ENCODE data around the gene CD8A. TPM values are rescaled to one million over a fixed set of nuclear protein-coding genes. Genes with fewer than 3 reads are reported as not detected.

Gene CD8A
- total RNA-seq, 1 donor from 2014 or later: under 0.01 TPM

DNA sequence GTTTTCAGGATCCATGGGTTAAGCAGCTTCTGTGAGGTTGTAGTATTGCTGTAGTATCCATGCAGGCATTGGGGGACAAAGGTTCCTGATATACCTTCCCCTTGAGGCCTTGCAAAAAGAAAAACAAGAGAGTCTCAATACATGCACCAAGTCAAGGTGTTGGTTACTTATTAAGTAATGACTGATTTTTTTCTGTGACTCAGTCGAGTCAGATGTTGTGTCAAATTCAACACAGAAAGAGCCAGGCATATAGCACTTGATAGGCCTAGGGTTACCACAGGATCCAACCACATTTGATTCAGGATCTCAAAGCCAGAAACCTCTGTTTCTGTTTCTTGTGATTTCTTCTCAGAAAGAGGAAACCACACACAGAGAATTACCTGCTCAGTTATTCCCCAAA lies 24.9 kb upstream of the CD8A start:
- TF ChIP-seq, protein P1, sequence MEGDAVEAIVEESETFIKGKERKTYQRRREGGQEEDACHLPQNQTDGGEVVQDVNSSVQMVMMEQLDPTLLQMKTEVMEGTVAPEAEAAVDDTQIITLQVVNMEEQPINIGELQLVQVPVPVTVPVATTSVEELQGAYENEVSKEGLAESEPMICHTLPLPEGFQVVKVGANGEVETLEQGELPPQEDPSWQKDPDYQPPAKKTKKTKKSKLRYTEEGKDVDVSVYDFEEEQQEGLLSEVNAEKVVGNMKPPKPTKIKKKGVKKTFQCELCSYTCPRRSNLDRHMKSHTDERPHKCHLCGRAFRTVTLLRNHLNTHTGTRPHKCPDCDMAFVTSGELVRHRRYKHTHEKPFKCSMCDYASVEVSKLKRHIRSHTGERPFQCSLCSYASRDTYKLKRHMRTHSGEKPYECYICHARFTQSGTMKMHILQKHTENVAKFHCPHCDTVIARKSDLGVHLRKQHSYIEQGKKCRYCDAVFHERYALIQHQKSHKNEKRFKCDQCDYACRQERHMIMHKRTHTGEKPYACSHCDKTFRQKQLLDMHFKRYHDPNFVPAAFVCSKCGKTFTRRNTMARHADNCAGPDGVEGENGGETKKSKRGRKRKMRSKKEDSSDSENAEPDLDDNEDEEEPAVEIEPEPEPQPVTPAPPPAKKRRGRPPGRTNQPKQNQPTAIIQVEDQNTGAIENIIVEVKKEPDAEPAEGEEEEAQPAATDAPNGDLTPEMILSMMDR (IDR thresholded peaks at IDR 0.05; ENCODE audit: insufficient read depth, low read length, severe bottlenecking): no peak
- FAIRE-seq (no peak), DNase-seq (ENCODE audit: low read depth) (peak; percentile 3)
- no peak overlapping the region for H3K4me3 ChIP-seq (ENCODE audit: low read depth, low read length)
- no peaks in the 10 kb centered on the region for H3K27me3 ChIP-seq (ENCODE audit: control insufficient read depth, insufficient read depth, low read length)
- H3K36me3 ChIP-seq (ENCODE audit: control insufficient read depth, insufficient read depth, low read length): no peaks in the 10 kb centered on the region

DNA sequence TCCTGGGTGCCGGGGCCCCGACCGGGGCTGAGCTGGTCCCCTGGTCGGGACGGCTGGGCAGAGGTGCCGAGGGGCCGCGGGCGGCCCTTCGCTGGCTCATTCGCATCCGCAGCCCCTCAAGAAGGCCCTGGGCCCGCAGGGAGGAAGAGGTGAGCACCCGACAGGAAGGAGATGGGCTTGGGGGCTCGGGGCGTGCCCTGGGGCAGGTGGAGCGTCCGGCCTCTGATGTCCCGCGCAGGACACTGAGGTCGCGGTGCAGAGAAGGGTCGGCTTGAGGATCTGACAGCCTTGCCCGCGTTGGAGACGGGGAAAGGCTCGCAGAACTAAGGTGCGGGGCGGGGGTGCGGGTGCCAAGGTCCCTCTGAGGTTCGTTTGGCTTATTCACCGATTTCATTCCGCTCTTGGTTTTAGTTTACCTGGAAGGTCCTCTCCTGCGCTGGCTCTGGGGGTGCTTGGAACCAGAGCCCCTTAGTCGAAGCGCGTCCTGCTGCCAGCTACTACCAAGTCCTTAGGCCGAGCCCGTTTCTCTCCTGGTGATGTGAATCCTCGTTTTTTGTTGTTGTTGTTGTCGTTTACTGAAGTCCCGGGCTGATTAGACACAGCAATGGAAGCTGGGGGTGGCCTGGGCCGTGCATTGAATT lies 18.9 kb upstream of the CD8A start:
- FAIRE-seq (no peak), DNase-seq (ENCODE audit: low read depth) (no peak)
- H3K4me3 ChIP-seq (ENCODE audit: low read depth, low read length): no peak overlapping the region
- H3K36me3 ChIP-seq (ENCODE audit: control insufficient read depth, insufficient read depth, low read length): no peaks in the 10 kb centered on the region
- TF ChIP-seq, protein P1 (IDR thresholded peaks at IDR 0.05; ENCODE audit: insufficient read depth, low read length, severe bottlenecking): no peak
- H3K27me3 ChIP-seq (ENCODE audit: control insufficient read depth, insufficient read depth, low read length): peaks cover 3% of the 10 kb centered on the region

DNA sequence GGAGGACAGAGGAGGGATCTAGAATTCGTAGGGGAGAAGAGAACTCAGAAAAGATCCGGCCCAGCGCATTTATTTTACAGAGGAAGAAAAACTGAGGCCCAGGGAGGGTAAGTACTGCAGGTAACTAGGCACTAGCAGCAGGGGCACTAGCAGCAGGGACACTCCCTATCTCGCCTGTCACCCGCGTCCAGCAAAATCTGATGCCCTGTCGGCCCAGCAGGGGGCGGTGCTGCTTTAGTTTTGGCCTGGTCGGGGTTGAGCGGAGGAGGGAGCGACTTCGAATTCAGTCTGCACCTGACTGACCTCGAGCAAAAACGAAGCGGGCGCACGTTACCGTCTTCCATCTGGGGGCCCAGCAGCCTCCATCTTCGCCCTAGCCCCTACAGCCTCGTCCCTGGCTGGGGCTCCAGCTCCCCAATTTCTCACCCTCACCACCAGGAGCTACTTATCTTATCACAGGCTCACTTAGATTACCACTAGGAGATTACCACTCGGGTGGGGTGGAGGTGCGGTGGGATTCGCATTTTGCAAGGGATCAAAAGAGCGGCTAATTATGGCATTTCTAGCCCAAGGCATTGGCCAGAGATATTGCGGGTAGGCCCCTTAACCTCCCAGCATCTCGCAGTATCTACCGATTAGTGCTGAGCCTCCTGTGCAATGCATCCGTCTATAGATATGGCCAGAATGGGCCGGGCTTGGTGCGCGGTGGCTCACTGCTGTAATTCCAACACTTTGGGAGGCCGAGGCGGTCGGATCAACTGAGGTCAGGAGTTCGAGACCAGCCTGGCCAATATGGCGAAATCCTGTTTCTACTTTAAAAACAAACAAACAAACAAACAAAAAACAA lies 17.8 kb upstream of the CD8A start:
- peak overlapping the region; percentile 47 for H3K4me3 ChIP-seq (ENCODE audit: low read depth, low read length)
- FAIRE-seq (no peak), DNase-seq (ENCODE audit: low read depth) (peak; percentile 72)
- peaks cover 3% of the 10 kb centered on the region for H3K27me3 ChIP-seq (ENCODE audit: control insufficient read depth, insufficient read depth, low read length)
- TF ChIP-seq, protein P1 (IDR thresholded peaks at IDR 0.05; ENCODE audit: insufficient read depth, low read length, severe bottlenecking): peak; percentile 98
- H3K36me3 ChIP-seq (ENCODE audit: control insufficient read depth, insufficient read depth, low read length): no peaks in the 10 kb centered on the region

DNA sequence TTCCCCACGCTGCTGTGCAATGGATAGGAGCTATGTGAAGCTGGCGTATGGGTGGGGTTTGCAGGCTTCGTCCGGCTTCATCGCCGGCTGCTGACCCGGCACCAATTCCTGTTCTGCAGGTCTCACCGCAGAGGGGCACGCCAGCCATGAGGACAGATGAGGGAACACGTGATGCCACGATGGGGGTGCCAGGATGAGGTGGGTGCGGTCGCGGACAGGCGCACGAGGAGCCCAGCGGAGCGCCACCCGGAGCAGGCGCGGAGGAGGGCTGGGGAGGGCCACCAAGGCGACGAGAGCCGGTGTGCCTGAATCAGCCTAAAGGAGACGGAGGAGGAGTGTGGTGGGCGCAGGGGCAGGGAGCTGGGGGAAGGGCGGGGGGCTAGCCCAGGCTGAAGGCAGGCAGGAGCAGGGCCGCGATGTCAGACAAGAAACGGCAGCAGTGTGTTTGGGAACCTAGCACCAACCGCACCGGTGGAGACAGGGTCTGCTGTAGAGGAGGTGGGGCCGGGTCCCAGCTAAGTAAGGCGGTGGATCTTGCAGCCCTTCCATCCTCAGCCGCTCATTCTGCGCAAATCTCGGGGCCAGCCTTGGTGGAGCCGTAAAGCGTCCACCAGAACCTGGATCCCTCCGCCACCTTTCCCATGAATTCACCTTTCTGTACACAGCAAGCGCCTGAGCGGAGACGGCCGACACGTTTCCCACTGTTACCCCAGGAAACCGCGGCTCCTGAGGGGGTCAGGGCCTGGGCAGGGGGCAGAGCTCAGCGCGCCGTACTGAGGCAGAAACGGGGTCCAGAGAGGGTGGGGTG lies 17.0 kb upstream of the CD8A start:
- no peak for FAIRE-seq
- H3K27me3 ChIP-seq (ENCODE audit: control insufficient read depth, insufficient read depth, low read length): peaks cover 3% of the 10 kb centered on the region
- TF ChIP-seq, protein P1 (IDR thresholded peaks at IDR 0.05; ENCODE audit: insufficient read depth, low read length, severe bottlenecking): no peak

DNA sequence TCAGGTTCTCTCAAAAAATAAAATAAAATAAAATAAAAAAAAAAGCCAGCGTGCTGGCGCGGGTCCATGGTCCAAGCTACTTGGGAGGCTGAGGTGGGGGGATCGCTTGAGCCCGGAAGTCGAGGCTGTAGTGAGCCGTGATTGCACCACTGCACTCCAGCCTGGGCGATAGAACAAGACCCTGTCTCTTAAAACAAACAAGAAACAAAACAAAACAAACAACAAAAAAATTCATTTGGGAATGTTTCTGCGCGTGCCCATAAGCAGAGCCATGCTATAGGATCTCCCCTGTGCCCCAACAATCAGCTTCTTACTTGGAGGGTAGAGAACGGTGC lies 16.4 kb upstream of the CD8A start:
- Histone ChIP-seq H3K36me3 (ENCODE audit: control insufficient read depth, insufficient read depth, low read length) (no peaks in the 10 kb centered on the region), H3K4me3 (ENCODE audit: low read depth, low read length) (peak overlapping the region; percentile 47), H3K27me3 (ENCODE audit: control insufficient read depth, insufficient read depth, low read length) (peaks cover 3% of the 10 kb centered on the region)
- no peak for FAIRE-seq
- no peak for DNase-seq (ENCODE audit: low read depth)
- TF ChIP-seq, protein P1 (IDR thresholded peaks at IDR 0.05; ENCODE audit: insufficient read depth, low read length, severe bottlenecking): no peak

More for the DNA sequence above, 17.0 kb upstream of the CD8A start:
- DNase-seq (ENCODE audit: low read depth): peak; percentile 56
- H3K36me3 ChIP-seq (ENCODE audit: control insufficient read depth, insufficient read depth, low read length): no peaks in the 10 kb centered on the region
- peak overlapping the region; percentile 47 for H3K4me3 ChIP-seq (ENCODE audit: low read depth, low read length)
